HG03060 (cell line): ENCODE results near the gene RSPH3.

ENCODE experiments used
- ATAC-seq: cut with Tn5 transposase; IDR thresholded peaks from one replicate; pipeline ENCODE4 v1.9.1; 2021; ENCODE audit warnings: low read depth, moderate number of reproducible peaks; ENCODE audit not compliant: unreplicated experiment

The RSPH3 gene

GRCh38 chr6:158938811-158939254, 61.2 kb downstream of the RSPH3 start:
- ATAC-seq: no peak

GRCh38 chr6:158938220-158938619, 61.8 kb downstream of the RSPH3 start:
- ATAC-seq: no peak

- ATAC-seq: no peak
These were observed 65.8 kb downstream of the RSPH3 start for GRCh38 chr6:158934157-158934556.

GRCh38 chr6:158933079-158933595, 66.9 kb downstream of the RSPH3 start:
- no peak for ATAC-seq

- no peak for ATAC-seq
These were observed 71.9 kb downstream of the RSPH3 start for GRCh38 chr6:158928068-158928467.

- ATAC-seq: no peak
These were observed 73.6 kb downstream of the RSPH3 start for GRCh38 chr6:158926414-158926813.

- no peak for ATAC-seq
These were observed 75.2 kb downstream of the RSPH3 start for GRCh38 chr6:158924499-158925455.

GRCh38 chr6:158923805-158924498, 76.0 kb downstream of the RSPH3 start:
- ATAC-seq: no peak
